ENCODE results near the gene CREB3L4. TPM values are rescaled to one million over a fixed set of nuclear protein-coding genes. Genes with fewer than 3 reads are reported as not detected.
"Not testable (repeated sequence)": the region's sequence is repeated elsewhere in the genome, so short reads cannot be mapped to it uniquely, and the experiment has no call there.

The CREB3L4 gene
- total RNA-seq, 1 donor from 2014 or later, result 9.8 TPM

GRCh38 chr1:153985941-153986761, 18.4 kb downstream of the CREB3L4 start, which contains the start of gene RAB13:
Gene RAB13 (minus strand): TSS chr1:153986339. CDS start chr1:153986236, 103 bp downstream.
- intact Hi-C loops (cut with micrococcal nuclease), result loop anchor here (1.0 to 2.0 kb wide), 10 partner anchors 9 to 477 kb away; partner anchors contain the start of genes CREB3L4, DENND4B, JTB and NPR1
- peaks cover 1% of the 10 kb centered on the region for H3K27me3 Mint-ChIP-seq (ENCODE audit: insufficient read depth)
- no peaks in the 10 kb centered on the region for H3K9me3 Mint-ChIP-seq
- peaks cover 9% of the 10 kb centered on the region for H3K36me3 Mint-ChIP-seq (ENCODE audit: low read depth)
- H3K27ac Mint-ChIP-seq, result peak within 1 kb of the TSS; percentile 79
- H3K4me3 Mint-ChIP-seq, result peak within 1 kb of the TSS; percentile 79
- peaks cover 44% of the 10 kb centered on the region for H3K4me1 Mint-ChIP-seq (ENCODE audit: low read depth)
- no peak for DNase-seq (ENCODE audit: low spot score)

- Mint-ChIP-seq H3K4me1 (ENCODE audit: low read depth) (peaks cover 56% of the 10 kb centered on the region), H3K36me3 (ENCODE audit: low read depth) (peaks cover 21% of the 10 kb centered on the region), H3K27ac (peak overlapping the region; percentile 79), H3K4me3 (no peak overlapping the region), H3K9me3 (no peaks in the 10 kb centered on the region), H3K27me3 (ENCODE audit: insufficient read depth) (peaks cover 1% of the 10 kb centered on the region)
- intact Hi-C loops (cut with micrococcal nuclease), result loop anchor here (2.0 kb wide), 1 partner anchor 309 kb away; the partner anchor contains the start of gene NPR1
- DNase-seq (ENCODE audit: low spot score), result no peak
Observed at GRCh38 chr1:153987621-153988020, 19.9 kb downstream of the CREB3L4 start.

- peak; percentile 86 for DNase-seq (ENCODE audit: low spot score)
- H3K9me3 Mint-ChIP-seq, result no peaks in the 10 kb centered on the region
- H3K4me1 Mint-ChIP-seq (ENCODE audit: low read depth), result peaks cover 51% of the 10 kb centered on the region
- H3K27me3 Mint-ChIP-seq (ENCODE audit: insufficient read depth), result peaks cover 1% of the 10 kb centered on the region
- H3K4me3 Mint-ChIP-seq, result peak within 1 kb of the TSS; percentile 94
- peak within 1 kb of the TSS; percentile 94 for H3K27ac Mint-ChIP-seq
- intact Hi-C loops (cut with micrococcal nuclease), result loop anchor here (1.0 to 2.0 kb wide), 10 partner anchors 13 to 282 kb away; partner anchors contain the start of genes CREB3L4, CRTC2, DENND4B and HAX1
- H3K36me3 Mint-ChIP-seq (ENCODE audit: low read depth), result peaks cover 41% of the 10 kb centered on the region
Observed at GRCh38 chr1:153990468-153991150, 22.9 kb downstream of the CREB3L4 start, which contains the start of gene RPS27. Gene RPS27 (plus strand): TSS chr1:153990762. CDS start chr1:153990797, 35 bp downstream.

GRCh38 chr1:153991151-153991630, 23.5 kb downstream of the CREB3L4 start:
- Mint-ChIP-seq H3K4me1 (ENCODE audit: low read depth) (peaks cover 46% of the 10 kb centered on the region), H3K27me3 (ENCODE audit: insufficient read depth) (peaks cover 1% of the 10 kb centered on the region), H3K9me3 (no peaks in the 10 kb centered on the region), H3K36me3 (ENCODE audit: low read depth) (peaks cover 42% of the 10 kb centered on the region), H3K27ac (peak overlapping the region; percentile 94), H3K4me3 (peak overlapping the region; percentile 94)
- DNase-seq (ENCODE audit: low spot score), result no peak
- intact Hi-C loops (cut with micrococcal nuclease), result loop anchor here (2.0 kb wide), 2 partner anchors 168 to 282 kb away; partner anchors contain the start of gene HAX1

- peaks cover 40% of the 10 kb centered on the region for H3K4me1 Mint-ChIP-seq (ENCODE audit: low read depth)
- intact Hi-C loops (cut with micrococcal nuclease), result loop anchor here (2.0 kb wide), 2 partner anchors 167 to 281 kb away; partner anchors contain the start of gene HAX1
- peaks cover 42% of the 10 kb centered on the region for H3K36me3 Mint-ChIP-seq (ENCODE audit: low read depth)
- DNase-seq (ENCODE audit: low spot score), result no peak
- H3K9me3 Mint-ChIP-seq, result no peaks in the 10 kb centered on the region
- H3K27me3 Mint-ChIP-seq (ENCODE audit: insufficient read depth), result peaks cover 1% of the 10 kb centered on the region
- peak overlapping the region; percentile 94 for H3K27ac Mint-ChIP-seq
- H3K4me3 Mint-ChIP-seq, result peak overlapping the region; percentile 94
Observed at GRCh38 chr1:153991806-153992205, 24.1 kb downstream of the CREB3L4 start.

- Mint-ChIP-seq H3K27me3 (ENCODE audit: insufficient read depth) (no peaks in the 10 kb centered on the region), H3K36me3 (ENCODE audit: low read depth) (peaks cover 42% of the 10 kb centered on the region), H3K9me3 (no peaks in the 10 kb centered on the region), H3K4me1 (ENCODE audit: low read depth) (peaks cover 28% of the 10 kb centered on the region), H3K4me3 (peak overlapping the region; percentile 8), H3K27ac (peak overlapping the region; percentile 21)
- no peak for DNase-seq (ENCODE audit: low spot score)
- intact Hi-C loops (cut with micrococcal nuclease), result no loop called here
Observed at GRCh38 chr1:153995202-153995601, 27.5 kb downstream of the CREB3L4 start.

GRCh38 chr1:153995640-153996039, 27.9 kb downstream of the CREB3L4 start:
- H3K4me3 Mint-ChIP-seq, result peak overlapping the region; percentile 8
- H3K27ac Mint-ChIP-seq, result peak overlapping the region; percentile 21
- H3K27me3 Mint-ChIP-seq (ENCODE audit: insufficient read depth), result no peaks in the 10 kb centered on the region
- no peaks in the 10 kb centered on the region for H3K9me3 Mint-ChIP-seq
- no peak for DNase-seq (ENCODE audit: low spot score)
- intact Hi-C loops (cut with micrococcal nuclease), result no loop called here
- H3K36me3 Mint-ChIP-seq (ENCODE audit: low read depth), result peaks cover 39% of the 10 kb centered on the region
- peaks cover 24% of the 10 kb centered on the region for H3K4me1 Mint-ChIP-seq (ENCODE audit: low read depth)

GRCh38 chr1:153996882-153997281, 29.2 kb downstream of the CREB3L4 start:
- DNase-seq (ENCODE audit: low spot score); intact Hi-C loops (cut with micrococcal nuclease); H3K27me3 Mint-ChIP-seq (ENCODE audit: insufficient read depth); H3K4me3 Mint-ChIP-seq; H3K9me3 Mint-ChIP-seq; H3K27ac Mint-ChIP-seq: not testable (repeated sequence)
- Mint-ChIP-seq H3K4me1 (ENCODE audit: low read depth) (peaks cover 15% of the 10 kb centered on the region), H3K36me3 (ENCODE audit: low read depth) (peaks cover 26% of the 10 kb centered on the region)

GRCh38 chr1:154000420-154000819, 32.7 kb downstream of the CREB3L4 start:
- no peaks in the 10 kb centered on the region for H3K9me3 Mint-ChIP-seq
- no peak overlapping the region for H3K4me3 Mint-ChIP-seq
- H3K4me1 Mint-ChIP-seq (ENCODE audit: low read depth), result no peaks in the 10 kb centered on the region
- intact Hi-C loops (cut with micrococcal nuclease), result no loop called here
- peaks cover 4% of the 10 kb centered on the region for H3K36me3 Mint-ChIP-seq (ENCODE audit: low read depth)
- no peaks in the 10 kb centered on the region for H3K27me3 Mint-ChIP-seq (ENCODE audit: insufficient read depth)
- no peak for DNase-seq (ENCODE audit: low spot score)
- H3K27ac Mint-ChIP-seq, result no peak overlapping the region

- no peak overlapping the region for H3K4me3 Mint-ChIP-seq
- no peak overlapping the region for H3K27ac Mint-ChIP-seq
- H3K36me3 Mint-ChIP-seq (ENCODE audit: low read depth), result no peaks in the 10 kb centered on the region
- no peaks in the 10 kb centered on the region for H3K9me3 Mint-ChIP-seq
- intact Hi-C loops (cut with micrococcal nuclease), result no loop called here
- H3K4me1 Mint-ChIP-seq (ENCODE audit: low read depth), result no peaks in the 10 kb centered on the region
- H3K27me3 Mint-ChIP-seq (ENCODE audit: insufficient read depth), result peaks cover 2% of the 10 kb centered on the region
- DNase-seq (ENCODE audit: low spot score), result no peak
Observed at GRCh38 chr1:154006136-154006535, 38.4 kb downstream of the CREB3L4 start.

- Mint-ChIP-seq H3K27me3 (ENCODE audit: insufficient read depth) (peaks cover 4% of the 10 kb centered on the region), H3K4me1 (ENCODE audit: low read depth) (no peaks in the 10 kb centered on the region), H3K4me3 (no peak overlapping the region), H3K36me3 (ENCODE audit: low read depth) (no peaks in the 10 kb centered on the region), H3K9me3 (no peaks in the 10 kb centered on the region), H3K27ac (no peak overlapping the region)
- intact Hi-C loops (cut with micrococcal nuclease), result no loop called here
- no peak for DNase-seq (ENCODE audit: low spot score)
Observed at GRCh38 chr1:154012129-154012528, 44.4 kb downstream of the CREB3L4 start.

- DNase-seq (ENCODE audit: low spot score); H3K36me3 Mint-ChIP-seq (ENCODE audit: low read depth); H3K4me1 Mint-ChIP-seq (ENCODE audit: low read depth); H3K27ac Mint-ChIP-seq; intact Hi-C loops (cut with micrococcal nuclease); H3K4me3 Mint-ChIP-seq; H3K9me3 Mint-ChIP-seq; H3K27me3 Mint-ChIP-seq (ENCODE audit: insufficient read depth): not testable (repeated sequence)
Observed at GRCh38 chr1:154012543-154012942, 44.8 kb downstream of the CREB3L4 start.
